ENCODE data around the gene GNAQ.

The GNAQ gene

DNA sequence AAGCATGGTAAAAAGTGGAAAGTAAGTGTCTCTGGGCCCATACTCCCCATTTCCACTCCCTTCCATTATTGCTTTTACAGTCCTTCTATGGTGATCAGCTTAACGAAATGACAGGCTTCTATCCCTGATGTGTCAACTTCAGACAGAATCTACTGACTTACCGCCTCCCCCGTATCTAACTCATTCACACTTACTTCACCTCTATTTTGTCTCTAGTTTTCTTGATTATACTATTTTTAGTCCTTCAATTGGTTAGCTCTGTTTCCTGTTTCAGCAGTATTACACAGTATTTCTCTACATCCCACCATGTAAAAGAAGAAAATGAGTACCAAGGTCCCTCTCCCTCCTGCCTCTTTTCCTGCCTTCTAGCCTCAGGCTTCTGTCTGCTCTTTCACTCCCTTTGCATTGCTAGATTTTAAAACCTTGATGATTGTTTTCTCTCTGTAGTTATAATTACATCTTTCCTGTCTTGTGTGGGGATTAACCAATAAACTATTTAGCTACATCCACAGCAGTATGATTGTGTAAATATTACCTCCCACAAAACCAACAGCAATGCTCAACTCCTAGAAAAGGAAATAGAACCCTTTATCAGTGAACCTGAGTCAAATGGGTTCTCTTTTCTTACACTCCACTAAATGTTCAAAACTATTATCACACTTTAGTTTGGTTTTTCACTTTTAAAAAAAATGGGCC, 53.4 kb downstream of the GNAQ start:
- TF ChIP-seq, protein P1, sequence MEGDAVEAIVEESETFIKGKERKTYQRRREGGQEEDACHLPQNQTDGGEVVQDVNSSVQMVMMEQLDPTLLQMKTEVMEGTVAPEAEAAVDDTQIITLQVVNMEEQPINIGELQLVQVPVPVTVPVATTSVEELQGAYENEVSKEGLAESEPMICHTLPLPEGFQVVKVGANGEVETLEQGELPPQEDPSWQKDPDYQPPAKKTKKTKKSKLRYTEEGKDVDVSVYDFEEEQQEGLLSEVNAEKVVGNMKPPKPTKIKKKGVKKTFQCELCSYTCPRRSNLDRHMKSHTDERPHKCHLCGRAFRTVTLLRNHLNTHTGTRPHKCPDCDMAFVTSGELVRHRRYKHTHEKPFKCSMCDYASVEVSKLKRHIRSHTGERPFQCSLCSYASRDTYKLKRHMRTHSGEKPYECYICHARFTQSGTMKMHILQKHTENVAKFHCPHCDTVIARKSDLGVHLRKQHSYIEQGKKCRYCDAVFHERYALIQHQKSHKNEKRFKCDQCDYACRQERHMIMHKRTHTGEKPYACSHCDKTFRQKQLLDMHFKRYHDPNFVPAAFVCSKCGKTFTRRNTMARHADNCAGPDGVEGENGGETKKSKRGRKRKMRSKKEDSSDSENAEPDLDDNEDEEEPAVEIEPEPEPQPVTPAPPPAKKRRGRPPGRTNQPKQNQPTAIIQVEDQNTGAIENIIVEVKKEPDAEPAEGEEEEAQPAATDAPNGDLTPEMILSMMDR (IDR thresholded peaks at IDR 0.05; ENCODE audit: insufficient read depth, low read depth, low read length, missing control alignments): no peak
- no peak overlapping the region for H3K4me3 ChIP-seq (ENCODE audit: low read depth, low read length)
- no peak for DNase-seq (ENCODE audit: low read depth)

DNA sequence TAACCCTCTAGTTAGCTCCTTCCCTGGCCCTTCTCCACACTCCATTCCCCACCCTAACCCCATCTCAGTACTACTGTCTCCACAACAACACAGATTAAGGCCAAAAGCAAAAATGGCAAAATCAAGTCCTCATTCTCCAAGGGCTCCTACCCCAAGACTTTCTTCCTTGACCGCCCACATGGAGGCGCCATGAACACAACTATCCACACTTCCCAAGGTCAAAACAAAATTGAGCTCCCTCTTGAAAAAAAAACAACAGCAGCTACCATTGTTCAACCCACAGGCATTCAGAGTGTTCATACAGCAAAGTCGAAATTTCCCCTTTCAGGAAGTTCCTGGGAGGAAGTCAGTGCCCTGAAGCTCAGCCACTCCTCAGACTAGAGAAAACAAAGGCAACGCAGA, 54.4 kb downstream of the GNAQ start:
- DNase-seq (ENCODE audit: low read depth): peak; percentile 53
- TF ChIP-seq, protein P1 (IDR thresholded peaks at IDR 0.05; ENCODE audit: insufficient read depth, low read depth, low read length, missing control alignments): peak; percentile 36

DNA sequence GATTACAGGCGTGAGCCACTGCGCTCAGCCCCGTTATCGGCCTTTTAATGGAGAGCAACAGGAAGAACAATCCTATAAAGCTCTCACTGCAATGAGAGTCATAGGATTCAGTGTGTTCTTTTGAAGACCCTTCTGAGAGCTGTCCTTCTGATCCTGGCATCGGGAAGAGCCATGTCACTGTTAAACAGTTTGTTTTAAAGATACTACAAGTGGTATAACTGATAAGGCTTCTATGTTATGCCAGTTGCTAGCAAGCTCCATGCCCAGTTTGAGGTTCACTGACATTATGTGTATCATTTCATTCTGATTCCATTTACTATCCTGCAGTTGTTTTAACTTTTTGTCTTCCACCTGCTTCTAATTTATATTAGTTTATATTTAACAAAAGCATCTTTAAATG, 55.8 kb downstream of the GNAQ start:
- TF ChIP-seq, protein P1 (IDR thresholded peaks at IDR 0.05; ENCODE audit: insufficient read depth, low read depth, low read length, missing control alignments): no peak
- no peak for DNase-seq (ENCODE audit: low read depth)
- H3K4me3 ChIP-seq (ENCODE audit: low read depth, low read length): no peak overlapping the region

More for the DNA sequence above, 54.4 kb downstream of the GNAQ start:
- H3K4me3 ChIP-seq (ENCODE audit: low read depth, low read length): no peak overlapping the region

DNA sequence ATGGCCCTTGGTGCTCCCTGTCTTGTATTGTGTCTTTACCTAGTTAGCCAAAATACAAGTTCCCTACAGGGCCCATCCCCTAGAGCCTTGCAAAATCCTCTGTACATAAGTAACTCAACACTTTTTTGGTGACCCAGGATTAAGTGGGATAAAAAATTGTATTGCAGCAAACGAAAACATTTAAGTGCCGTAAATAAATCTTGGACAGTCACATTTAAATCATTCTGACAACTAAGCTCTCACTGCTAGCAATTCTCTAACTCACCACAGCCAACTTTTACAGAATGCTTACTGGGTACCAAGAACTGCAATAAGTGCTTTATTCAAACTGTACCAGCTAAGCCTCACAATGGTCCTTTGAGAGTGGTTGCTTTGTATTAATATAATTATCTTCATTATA, 56.6 kb downstream of the GNAQ start:
- TF ChIP-seq, protein P1 (IDR thresholded peaks at IDR 0.05; ENCODE audit: insufficient read depth, low read depth, low read length, missing control alignments): no peak
- no peak overlapping the region for H3K4me3 ChIP-seq (ENCODE audit: low read depth, low read length)
- DNase-seq (ENCODE audit: low read depth): no peak

DNA sequence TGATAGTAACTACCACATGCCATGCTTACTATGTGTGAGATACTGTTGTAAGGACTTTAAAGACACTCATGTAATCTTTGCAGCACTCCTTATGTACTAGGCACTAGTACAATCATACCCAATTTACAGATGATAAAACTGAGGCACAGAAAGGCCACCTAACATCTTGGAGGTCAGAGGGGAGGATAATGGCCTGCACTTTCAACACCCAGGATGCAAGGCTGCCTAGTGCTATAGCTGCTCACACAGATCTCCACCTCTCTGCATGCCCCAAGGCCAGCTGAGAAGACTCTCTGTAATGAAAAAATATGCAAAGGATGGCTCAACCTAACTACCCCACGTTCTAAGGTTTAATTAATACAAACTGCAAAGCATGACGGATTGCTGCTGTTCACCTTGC, 57.2 kb downstream of the GNAQ start:
- no peak overlapping the region for H3K4me3 ChIP-seq (ENCODE audit: low read depth, low read length)
- DNase-seq (ENCODE audit: low read depth): no peak
- TF ChIP-seq, protein P1 (IDR thresholded peaks at IDR 0.05; ENCODE audit: insufficient read depth, low read depth, low read length, missing control alignments): no peak

DNA sequence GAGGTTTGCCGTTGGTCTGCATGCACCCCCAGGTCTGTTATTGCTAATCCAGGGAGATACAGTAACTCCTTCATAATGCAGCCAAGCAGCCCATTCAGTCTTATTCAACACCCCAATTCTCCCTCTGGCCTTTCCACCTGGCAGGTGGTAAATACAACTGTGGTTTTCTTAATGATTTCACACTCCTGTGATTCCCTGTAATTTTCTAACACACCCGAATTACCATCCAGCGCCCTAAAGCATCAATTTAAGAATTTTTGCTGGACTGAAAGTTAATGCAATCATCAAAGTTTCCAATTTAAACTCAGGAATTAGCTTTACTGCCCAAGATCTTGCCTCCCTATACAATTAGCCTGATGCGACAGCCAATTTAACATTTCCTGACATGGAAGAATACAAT, 62.5 kb downstream of the GNAQ start:
- no peak overlapping the region for H3K4me3 ChIP-seq (ENCODE audit: low read depth, low read length)
- TF ChIP-seq, protein P1 (IDR thresholded peaks at IDR 0.05; ENCODE audit: insufficient read depth, low read depth, low read length, missing control alignments): no peak
- DNase-seq (ENCODE audit: low read depth): no peak

DNA sequence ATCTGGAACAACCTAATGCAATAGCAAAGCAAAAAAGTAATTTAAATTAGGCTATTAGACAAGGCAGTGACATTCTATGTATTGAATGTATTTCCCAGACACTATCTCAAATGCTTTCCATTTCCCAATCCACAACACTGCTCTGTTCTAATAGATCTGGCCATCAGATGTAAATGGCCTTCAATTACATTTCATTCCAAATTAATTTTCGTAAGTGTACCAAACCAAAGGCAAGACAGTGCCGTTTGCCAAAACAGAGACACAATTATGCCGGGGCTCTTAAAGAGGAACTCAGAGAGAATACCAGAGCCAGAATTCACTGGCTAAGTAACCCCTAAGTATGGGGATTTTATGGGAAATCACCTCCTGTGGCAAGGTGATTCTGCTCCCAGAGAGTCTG, 63.1 kb downstream of the GNAQ start:
- no peak for DNase-seq (ENCODE audit: low read depth)
- TF ChIP-seq, protein P1 (IDR thresholded peaks at IDR 0.05; ENCODE audit: insufficient read depth, low read depth, low read length, missing control alignments): no peak
- no peak overlapping the region for H3K4me3 ChIP-seq (ENCODE audit: low read depth, low read length)
